Breast epithelium (tissue), 3 donors: ENCODE data around the gene GRIP2.

Experiments used
- CTCF ChIP-seq, 3 donors: fragments of 450-650 bp; IDR thresholded peaks; one replicate each; pipeline ENCODE4 v1.5.1; 2016 to 2017; ENCODE audit warnings: antibody characterized with exemption in 3 of 3, mild to moderate bottlenecking in 3 of 3, moderate library complexity in 3 of 3
- POLR2A ChIP-seq: fragments of 450-650 bp; IDR thresholded peaks from one replicate; pipeline ENCODE4 v1.6.1; 2016; ENCODE audit warnings: antibody characterized with exemption, mild to moderate bottlenecking, moderate library complexity
- POLR2AphosphoS5 ChIP-seq, 3 donors: sonication (generic); formaldehyde crosslinking; IDR thresholded peaks; one replicate each; pipeline ENCODE4 v1.6.1; 2017; ENCODE audit warnings: antibody characterized with exemption in 3 of 3

GRCh38 chr3:14465425-14465824, 74.7 kb downstream of the GRIP2 start:
- no peak for TF ChIP-seq POLR2AphosphoS5 (IDR thresholded peaks at IDR 0.05)
- no peak for TF ChIP-seq CTCF (IDR thresholded peaks at IDR 0.05)
- TF ChIP-seq POLR2A, result no peak
